DND-41 (cell line): ENCODE results near the gene CYP4F3.

ENCODE experiments used
- ATAC-seq: fragments of 200-7000 bp; cut with Tn5 transposase; 3 replicates; pipeline ENCODE4 v1.9.1; 2021; ENCODE audit warnings: low read depth; ENCODE audit not compliant: insufficient read depth
- DNase-seq: peaks from one replicate; pipeline ENCODE4 v3.0.0-alpha.2; 2020
- H2AFZ ChIP-seq: 2 replicates; pipeline ENCODE4 v1.6.0; 2012; ENCODE audit warnings: low read depth, low read length
- H3K27ac ChIP-seq: 2 replicates; pipeline ENCODE4 v1.5.1; 2012; ENCODE audit warnings: low read length, inconsistent platforms
- H3K27me3 ChIP-seq: fragments of 200-600 bp; sonication (generic); 2 replicates; pipeline ENCODE4 v1.6.0; 2012; ENCODE audit warnings: low read length, mild to moderate bottlenecking, inconsistent platforms; ENCODE audit not compliant: insufficient read depth, poor library complexity
- H3K36me3 ChIP-seq: 2 replicates; pipeline ENCODE4 v1.5.1; 2012; ENCODE audit warnings: low read length, inconsistent platforms; ENCODE audit not compliant: insufficient read depth
- H3K4me1 ChIP-seq: 2 replicates; pipeline ENCODE4 v1.5.1; 2012; ENCODE audit warnings: mild to moderate bottlenecking, low read length; ENCODE audit not compliant: insufficient read depth
- H3K4me2 ChIP-seq: 2 replicates; pipeline ENCODE4 v1.6.0; 2012; ENCODE audit warnings: mild to moderate bottlenecking, moderate library complexity, low read length, inconsistent platforms; ENCODE audit not compliant: insufficient read depth
- H3K4me3 ChIP-seq, 2 experiments: fragments of 200-600 bp in 1 of 2; shearing (Covaris generic) in 1 of 2; 2 replicates each; pipeline ENCODE4 v1.5.1; 2012 to 2016; ENCODE audit warnings: inconsistent platforms in 2 of 2, low read length in 2 of 2, mild to moderate bottlenecking in 2 of 2, low read depth in 1 of 2, moderate library complexity in 1 of 2
- H3K79me2 ChIP-seq: 2 replicates; pipeline ENCODE4 v1.6.0; 2012; ENCODE audit warnings: low read length, inconsistent platforms; ENCODE audit not compliant: insufficient read depth
- H3K9ac ChIP-seq: 2 replicates; pipeline ENCODE4 v1.6.0; 2012; ENCODE audit warnings: low read depth, mild to moderate bottlenecking, inconsistent platforms, low read length, moderate library complexity
- H3K9me3 ChIP-seq: 2 replicates; pipeline ENCODE4 v1.5.1; 2012; ENCODE audit warnings: low read length, moderate library complexity, mild to moderate bottlenecking, inconsistent platforms; ENCODE audit not compliant: insufficient read depth, severe bottlenecking
- H4K20me1 ChIP-seq: 2 replicates; pipeline ENCODE4 v1.6.0; 2012; ENCODE audit warnings: low read length; ENCODE audit not compliant: insufficient read depth
- EZH2 ChIP-seq: IDR thresholded peaks from 3 replicates; pipeline ENCODE4 v1.6.1; 2012; ENCODE audit warnings: borderline replicate concordance, low read depth, mild to moderate bottlenecking, moderate library complexity, low read length, inconsistent platforms; ENCODE audit not compliant: severe bottlenecking
- TF ChIP-seq, protein P1 (sequence below): IDR thresholded peaks from 2 replicates; pipeline ENCODE4 v1.5.1; 2012; ENCODE audit warnings: borderline replicate concordance, low read length, moderate library complexity, mild to moderate bottlenecking; ENCODE audit not compliant: poor library complexity, severe bottlenecking; ENCODE audit errors: extremely low read depth

Gene CYP4F3

DNA sequence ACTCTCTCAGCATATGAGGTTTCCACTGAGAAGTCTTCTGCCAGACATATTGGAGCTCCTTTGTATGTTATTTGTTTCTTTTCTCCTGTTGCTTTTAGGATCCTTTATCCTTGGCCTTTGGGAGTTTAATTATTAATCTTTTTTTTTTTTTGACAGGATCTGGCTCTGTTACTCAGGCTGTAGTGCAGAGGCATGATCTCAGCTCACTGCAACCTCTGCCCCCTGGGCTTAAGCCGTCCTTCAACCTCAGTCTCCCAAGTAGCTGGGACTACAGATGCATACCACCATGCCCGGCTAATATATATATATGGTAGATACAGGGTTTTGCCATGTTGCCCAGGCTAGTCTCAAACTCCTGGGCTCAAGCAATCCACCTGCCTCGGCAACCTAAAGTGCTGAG is 6.6 kb upstream of the CYP4F3 start:
- Histone ChIP-seq H3K4me3 (no peak overlapping the region), H4K20me1 (no peaks in the 10 kb centered on the region; the same call in 1 of the 2 replicates), H3K27ac (no peak overlapping the region), H3K79me2 (no peaks in the 10 kb centered on the region), H3K9me3 (no peaks in the 10 kb centered on the region), H3K4me2 (no peak overlapping the region), H3K27me3 (no peaks in the 10 kb centered on the region), H3K9ac (no peak overlapping the region), H3K36me3 (no peaks in the 10 kb centered on the region), H3K4me1 (no peaks in the 10 kb centered on the region), H2AFZ (no peak overlapping the region)
- TF ChIP-seq, protein P1, sequence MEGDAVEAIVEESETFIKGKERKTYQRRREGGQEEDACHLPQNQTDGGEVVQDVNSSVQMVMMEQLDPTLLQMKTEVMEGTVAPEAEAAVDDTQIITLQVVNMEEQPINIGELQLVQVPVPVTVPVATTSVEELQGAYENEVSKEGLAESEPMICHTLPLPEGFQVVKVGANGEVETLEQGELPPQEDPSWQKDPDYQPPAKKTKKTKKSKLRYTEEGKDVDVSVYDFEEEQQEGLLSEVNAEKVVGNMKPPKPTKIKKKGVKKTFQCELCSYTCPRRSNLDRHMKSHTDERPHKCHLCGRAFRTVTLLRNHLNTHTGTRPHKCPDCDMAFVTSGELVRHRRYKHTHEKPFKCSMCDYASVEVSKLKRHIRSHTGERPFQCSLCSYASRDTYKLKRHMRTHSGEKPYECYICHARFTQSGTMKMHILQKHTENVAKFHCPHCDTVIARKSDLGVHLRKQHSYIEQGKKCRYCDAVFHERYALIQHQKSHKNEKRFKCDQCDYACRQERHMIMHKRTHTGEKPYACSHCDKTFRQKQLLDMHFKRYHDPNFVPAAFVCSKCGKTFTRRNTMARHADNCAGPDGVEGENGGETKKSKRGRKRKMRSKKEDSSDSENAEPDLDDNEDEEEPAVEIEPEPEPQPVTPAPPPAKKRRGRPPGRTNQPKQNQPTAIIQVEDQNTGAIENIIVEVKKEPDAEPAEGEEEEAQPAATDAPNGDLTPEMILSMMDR = no peak
- TF ChIP-seq EZH2 = no peak
- no peak for ATAC-seq
- DNase-seq = no peak

DNA sequence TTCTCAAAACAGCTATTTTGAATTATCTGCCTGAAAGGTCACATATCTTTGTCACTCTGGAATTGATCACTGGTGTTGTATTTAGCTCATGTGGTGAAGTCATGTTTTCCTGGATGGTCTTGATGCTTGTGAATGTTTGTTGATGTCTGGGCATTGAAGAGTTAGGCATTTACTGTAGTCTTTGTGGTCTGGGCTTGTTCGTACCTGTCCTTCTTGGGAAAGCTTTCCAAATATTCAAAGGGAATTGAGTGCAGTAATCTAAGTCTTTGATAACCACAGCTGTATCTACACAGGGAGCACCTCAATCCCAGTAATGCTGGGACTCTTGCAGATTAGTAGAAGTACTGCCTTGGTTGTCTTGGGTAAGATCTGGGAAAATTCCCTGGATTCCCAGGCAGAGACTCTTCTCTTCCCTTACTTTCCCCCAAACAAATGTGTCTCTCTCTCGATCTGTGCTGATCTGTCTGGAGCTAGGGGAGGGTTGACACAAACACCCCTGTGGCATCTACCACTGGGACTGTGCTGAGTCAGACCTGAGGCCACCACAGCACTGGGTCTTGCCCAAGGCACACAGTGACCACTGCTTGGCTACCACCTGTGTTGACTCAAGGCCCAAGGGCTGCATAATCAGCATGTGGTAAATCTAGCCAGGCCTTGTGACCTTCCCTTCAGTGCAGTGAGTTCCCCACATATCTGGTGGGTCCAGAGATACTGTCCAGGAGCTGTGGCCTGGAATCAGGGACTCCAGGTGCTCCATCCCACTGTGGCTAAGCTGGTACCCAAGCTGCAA is 5.5 kb upstream of the CYP4F3 start:
- TF ChIP-seq, protein P1 = no peak
- no peak for TF ChIP-seq EZH2
- no peak for DNase-seq
- H3K9me3 ChIP-seq = no peaks in the 10 kb centered on the region
- H3K9ac ChIP-seq = no peak overlapping the region
- no peak overlapping the region for H3K27ac ChIP-seq
- no peak overlapping the region for H3K4me2 ChIP-seq
- no peak overlapping the region for H3K4me3 ChIP-seq
- no peaks in the 10 kb centered on the region for H3K4me1 ChIP-seq
- H4K20me1 ChIP-seq = no peaks in the 10 kb centered on the region; the same call in 1 of the 2 replicates
- H3K36me3 ChIP-seq = no peaks in the 10 kb centered on the region
- ATAC-seq = no peak
- H2AFZ ChIP-seq = no peak overlapping the region
- no peaks in the 10 kb centered on the region for H3K79me2 ChIP-seq
- H3K27me3 ChIP-seq = no peaks in the 10 kb centered on the region

DNA sequence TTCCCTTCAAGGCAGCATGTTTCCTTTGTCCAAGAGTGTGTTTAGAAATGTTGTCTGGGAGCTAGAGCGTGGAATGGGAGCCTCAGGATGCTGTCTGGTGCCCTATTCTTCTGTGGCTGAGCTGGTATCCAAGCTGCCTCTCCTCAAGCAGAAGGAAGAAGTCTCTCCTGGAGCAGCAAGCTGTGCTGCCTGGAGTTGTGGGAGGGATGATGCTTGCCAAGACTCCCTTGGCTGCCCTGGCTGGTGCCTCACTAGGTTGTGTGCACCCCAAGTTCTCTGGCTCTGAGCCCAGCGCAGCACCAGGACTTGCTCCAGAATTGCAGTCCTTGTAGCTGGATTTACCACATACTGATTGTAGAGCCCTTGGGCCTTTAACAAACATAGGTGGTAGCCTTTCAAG is 4.7 kb upstream of the CYP4F3 start:
- no peak overlapping the region for H2AFZ ChIP-seq
- H3K79me2 ChIP-seq = no peaks in the 10 kb centered on the region
- no peaks in the 10 kb centered on the region for H3K9me3 ChIP-seq

More for the DNA sequence above, 4.7 kb upstream of the CYP4F3 start:
- ATAC-seq (no peak), DNase-seq (no peak)
- H3K4me2 ChIP-seq = no peak overlapping the region
- no peaks in the 10 kb centered on the region; the same call in 1 of the 2 replicates for H4K20me1 ChIP-seq
- no peak overlapping the region for H3K9ac ChIP-seq
- no peaks in the 10 kb centered on the region for H3K36me3 ChIP-seq
- H3K27ac ChIP-seq = no peak overlapping the region
- TF ChIP-seq EZH2 = no peak
- TF ChIP-seq, protein P1 = no peak
- no peak overlapping the region for H3K4me3 ChIP-seq
- no peaks in the 10 kb centered on the region for H3K27me3 ChIP-seq
- no peaks in the 10 kb centered on the region for H3K4me1 ChIP-seq
